PC-3 (cell line): ENCODE measurements around the gene SF3A1.

Experiments used
- EZH2 ChIP-seq: fragments of 300-600 bp; sonication (generic); IDR thresholded peaks from one replicate; pipeline ENCODE4 v1.6.1; 2017; ENCODE audit warnings: antibody characterized with exemption, mild to moderate bottlenecking, low read length; ENCODE audit not compliant: unreplicated experiment
- EZH2phosphoT487 ChIP-seq: fragments of 300-600 bp; sonication (generic); IDR thresholded peaks from 2 replicates; pipeline ENCODE4 v1.6.1; 2018; ENCODE audit warnings: mild to moderate bottlenecking, antibody characterized with exemption, low read length, borderline replicate concordance
- TF ChIP-seq, protein P1 (sequence below): fragments of 300-600 bp; sonication (generic); conservative IDR thresholded peaks from 2 replicates; pipeline ENCODE4 v1.5.1; 2017; ENCODE audit warnings: antibody characterized with exemption, low read depth, mild to moderate bottlenecking, low read length

GRCh38 chr22:30306627-30307011, 50.1 kb downstream of the SF3A1 start:
- TF ChIP-seq, protein P1, sequence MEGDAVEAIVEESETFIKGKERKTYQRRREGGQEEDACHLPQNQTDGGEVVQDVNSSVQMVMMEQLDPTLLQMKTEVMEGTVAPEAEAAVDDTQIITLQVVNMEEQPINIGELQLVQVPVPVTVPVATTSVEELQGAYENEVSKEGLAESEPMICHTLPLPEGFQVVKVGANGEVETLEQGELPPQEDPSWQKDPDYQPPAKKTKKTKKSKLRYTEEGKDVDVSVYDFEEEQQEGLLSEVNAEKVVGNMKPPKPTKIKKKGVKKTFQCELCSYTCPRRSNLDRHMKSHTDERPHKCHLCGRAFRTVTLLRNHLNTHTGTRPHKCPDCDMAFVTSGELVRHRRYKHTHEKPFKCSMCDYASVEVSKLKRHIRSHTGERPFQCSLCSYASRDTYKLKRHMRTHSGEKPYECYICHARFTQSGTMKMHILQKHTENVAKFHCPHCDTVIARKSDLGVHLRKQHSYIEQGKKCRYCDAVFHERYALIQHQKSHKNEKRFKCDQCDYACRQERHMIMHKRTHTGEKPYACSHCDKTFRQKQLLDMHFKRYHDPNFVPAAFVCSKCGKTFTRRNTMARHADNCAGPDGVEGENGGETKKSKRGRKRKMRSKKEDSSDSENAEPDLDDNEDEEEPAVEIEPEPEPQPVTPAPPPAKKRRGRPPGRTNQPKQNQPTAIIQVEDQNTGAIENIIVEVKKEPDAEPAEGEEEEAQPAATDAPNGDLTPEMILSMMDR, result no peak
- TF ChIP-seq EZH2, result no peak
- no peak for TF ChIP-seq EZH2phosphoT487
